Mesenchymal stem cell (in vitro differentiated cells and primary cell): ENCODE data around the gene SEC14L2.
"Not testable (repeated sequence)": the region's sequence is repeated elsewhere in the genome, so short reads cannot be mapped to it uniquely, and the experiment has no call there.

Experiments
- DNase-seq: peaks from one replicate; pipeline ENCODE4 v3.0.0-alpha.2; 2013
- H2AFZ ChIP-seq: one replicate; pipeline ENCODE4 v1.6.1; 2013; ENCODE audit warnings: low read depth, mild to moderate bottlenecking, control low read depth, inconsistent platforms, low read length, moderate library complexity
- H2AK5ac ChIP-seq: 2 replicates; pipeline ENCODE4 v1.6.1; 2013; ENCODE audit warnings: low read length, moderate library complexity, mild to moderate bottlenecking, inconsistent platforms; ENCODE audit not compliant: severe bottlenecking
- H2BK120ac ChIP-seq: one replicate; pipeline ENCODE4 v1.6.1; 2013; ENCODE audit warnings: low read depth, mild to moderate bottlenecking, inconsistent platforms, low read length, moderate library complexity
- H2BK12ac ChIP-seq, 2 experiments: one replicate each; pipeline ENCODE4 v1.6.1; 2013; ENCODE audit warnings: inconsistent platforms in 2 of 2, low read length in 2 of 2, mild to moderate bottlenecking in 2 of 2, moderate library complexity in 2 of 2, control low read depth in 1 of 2
- H2BK15ac ChIP-seq: one replicate; pipeline ENCODE4 v1.6.1; 2013; ENCODE audit warnings: mild to moderate bottlenecking, low read depth, inconsistent platforms; ENCODE audit not compliant: poor library complexity, severe bottlenecking
- H2BK5ac ChIP-seq: 2 replicates; pipeline ENCODE4 v1.6.1; 2013; ENCODE audit warnings: low read depth, mild to moderate bottlenecking, low read length, control low read depth, inconsistent platforms; ENCODE audit not compliant: poor library complexity, severe bottlenecking
- H3K14ac ChIP-seq, 2 experiments: one replicate each; pipeline ENCODE4 v1.6.1; 2013; ENCODE audit warnings: inconsistent platforms in 2 of 2, low read length in 2 of 2, control low read depth in 1 of 2, mild to moderate bottlenecking in 1 of 2, moderate library complexity in 1 of 2
- H3K18ac ChIP-seq, 2 experiments: one replicate each; pipeline ENCODE4 v1.6.1; 2013; ENCODE audit warnings: inconsistent platforms in 2 of 2, low read length in 2 of 2, control low read depth in 1 of 2, low read depth in 1 of 2, mild to moderate bottlenecking in 1 of 2
- H3K23ac ChIP-seq, 2 experiments: one replicate each; pipeline ENCODE4 v1.6.1; 2013; ENCODE audit warnings: inconsistent platforms in 2 of 2, low read length in 2 of 2, mild to moderate bottlenecking in 2 of 2, moderate library complexity in 2 of 2, control low read depth in 1 of 2
- H3K27ac ChIP-seq: 2 replicates; pipeline ENCODE4 v1.5.1; 2013; ENCODE audit warnings: mild to moderate bottlenecking, moderate library complexity, low read length, control low read depth, inconsistent platforms; ENCODE audit not compliant: poor library complexity, severe bottlenecking
- H3K27me3 ChIP-seq, 2 experiments: 2 replicates each; pipeline versions ENCODE4 v1.6.1 to v1.7.0; 2013; ENCODE audit warnings: low read length in 2 of 2, mild to moderate bottlenecking in 2 of 2, moderate library complexity in 2 of 2, control low read depth in 1 of 2, inconsistent platforms in 1 of 2; ENCODE audit not compliant: control insufficient read depth in 1 of 2, insufficient read depth in 1 of 2
- H3K36me3 ChIP-seq, 2 experiments: 2 replicates each; pipeline versions ENCODE4 v1.6.1 to v1.7.0; 2013; ENCODE audit warnings: low read length in 2 of 2, control low read depth in 1 of 2, inconsistent platforms in 1 of 2, low read depth in 1 of 2, mild to moderate bottlenecking in 1 of 2; ENCODE audit not compliant: insufficient read depth in 2 of 2, control insufficient read depth in 1 of 2
- H3K4ac ChIP-seq, 2 experiments: one replicate each; pipeline ENCODE4 v1.6.1; 2013; ENCODE audit warnings: inconsistent platforms in 2 of 2, low read length in 2 of 2, mild to moderate bottlenecking in 2 of 2, moderate library complexity in 2 of 2, control low read depth in 1 of 2, low read depth in 1 of 2
- H3K4me1 ChIP-seq: 2 replicates; pipeline ENCODE4 v1.6.1; 2013; ENCODE audit warnings: low read depth, low read length, control low read depth; ENCODE audit not compliant: control insufficient read depth, insufficient read depth
- H3K4me2 ChIP-seq: 2 replicates; pipeline ENCODE4 v1.6.1; 2013; ENCODE audit warnings: low read length, mild to moderate bottlenecking, inconsistent platforms; ENCODE audit not compliant: poor library complexity, severe bottlenecking
- H3K4me3 ChIP-seq, 2 experiments: 2 replicates each; pipeline versions ENCODE4 v1.5.1 to v1.7.0; 2013; ENCODE audit warnings: low read length in 2 of 2, mild to moderate bottlenecking in 2 of 2, control low read depth in 1 of 2, low read depth in 1 of 2; ENCODE audit not compliant: insufficient read depth in 1 of 2
- H3K79me1 ChIP-seq: replicated peaks from 2 replicates; pipeline ENCODE4 v1.6.1; 2013; ENCODE audit warnings: mild to moderate bottlenecking, control low read depth, low read length, inconsistent platforms; ENCODE audit not compliant: poor library complexity, severe bottlenecking
- H3K9ac ChIP-seq: 2 replicates; pipeline ENCODE4 v1.7.0; 2013; ENCODE audit warnings: mild to moderate bottlenecking, low read length, moderate library complexity
- H3K9me3 ChIP-seq: 2 replicates; pipeline ENCODE4 v1.7.0; 2013; ENCODE audit warnings: mild to moderate bottlenecking, low read length; ENCODE audit not compliant: control insufficient read depth
- H4K8ac ChIP-seq: one replicate; pipeline ENCODE4 v1.6.1; 2013; ENCODE audit warnings: inconsistent platforms, mild to moderate bottlenecking, low read length, moderate library complexity
- H4K91ac ChIP-seq: one replicate; pipeline ENCODE4 v1.6.1; 2013; ENCODE audit warnings: mild to moderate bottlenecking, low read length, inconsistent platforms
- WGBS: methylation state at CpG from one replicate; pipeline ENCODE4 v1.1.7; 2013; ENCODE audit warnings: mixed read lengths; 5-methylcytosine and 5-hydroxymethylcytosine counted together

Gene SEC14L2

DNA sequence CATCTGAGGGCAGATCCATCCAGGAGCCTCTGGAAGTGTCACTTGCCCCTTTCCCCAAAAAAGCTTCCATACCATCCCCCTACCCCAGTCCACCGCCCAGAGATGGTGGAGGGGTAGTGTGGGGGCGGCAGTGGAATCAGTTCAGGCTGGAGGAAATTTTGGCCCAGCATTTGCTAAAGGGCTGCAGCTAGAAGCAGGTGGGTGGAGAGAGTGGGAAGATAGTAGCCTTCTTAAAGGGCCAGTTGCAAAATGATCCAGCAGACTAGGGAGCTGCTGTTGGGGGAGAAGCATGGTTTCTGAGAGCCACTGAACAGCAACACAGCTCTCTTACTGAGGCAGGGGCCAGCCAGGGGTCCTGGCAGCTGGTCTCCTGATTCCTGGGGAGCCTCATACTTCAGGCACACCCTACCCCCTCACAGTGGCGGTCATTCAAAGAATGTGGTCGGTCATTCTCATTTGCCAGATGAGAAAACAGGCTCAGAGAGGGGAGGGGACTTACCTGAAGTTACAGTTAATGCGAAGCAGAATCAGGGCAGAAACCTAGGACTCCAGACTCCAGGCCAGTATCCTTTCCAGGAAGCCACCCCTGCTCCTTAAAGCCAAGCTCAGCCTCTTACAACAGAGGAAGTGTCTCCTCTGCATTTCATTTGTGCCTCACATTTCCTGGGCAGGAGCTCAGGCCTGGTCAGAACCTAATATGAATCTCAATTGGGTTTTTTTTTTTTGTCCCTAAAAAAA is 5.4 kb downstream of the SEC14L2 start:
- no peak overlapping the region for H3K27ac ChIP-seq
- H2BK12ac ChIP-seq, result no peak overlapping the region
- H3K4me1 ChIP-seq, result peaks cover 19% of the 10 kb centered on the region
- no peak overlapping the region for H4K91ac ChIP-seq
- WGBS, result 67% methylated on average over 4 of the region's 5 CpGs
- H4K8ac ChIP-seq, result no peak overlapping the region
- H2BK5ac ChIP-seq, result no peak overlapping the region
- H2BK120ac ChIP-seq, result no peak overlapping the region
- H3K23ac ChIP-seq, result no peak overlapping the region
- no peak overlapping the region for H3K4me3 ChIP-seq
- no peak overlapping the region for H2BK15ac ChIP-seq
- no peak overlapping the region for H3K18ac ChIP-seq
- peak overlapping the region; percentile 45 for H3K9ac ChIP-seq
- H2AFZ ChIP-seq, result no peak overlapping the region
- H2AK5ac ChIP-seq, result no peak overlapping the region
- peaks cover 18 to 25% of the 10 kb centered on the region in 2 experiments for H3K36me3 ChIP-seq
- H3K27me3 ChIP-seq, result no peaks in the 10 kb centered on the region
- H3K4ac ChIP-seq, result no peak overlapping the region
- no peak overlapping the region for H3K14ac ChIP-seq
- no peak overlapping the region for H3K4me2 ChIP-seq
- no peak for DNase-seq
- no peaks in the 10 kb centered on the region for H3K9me3 ChIP-seq
- peaks cover 39% of the 10 kb centered on the region for H3K79me1 ChIP-seq

DNA sequence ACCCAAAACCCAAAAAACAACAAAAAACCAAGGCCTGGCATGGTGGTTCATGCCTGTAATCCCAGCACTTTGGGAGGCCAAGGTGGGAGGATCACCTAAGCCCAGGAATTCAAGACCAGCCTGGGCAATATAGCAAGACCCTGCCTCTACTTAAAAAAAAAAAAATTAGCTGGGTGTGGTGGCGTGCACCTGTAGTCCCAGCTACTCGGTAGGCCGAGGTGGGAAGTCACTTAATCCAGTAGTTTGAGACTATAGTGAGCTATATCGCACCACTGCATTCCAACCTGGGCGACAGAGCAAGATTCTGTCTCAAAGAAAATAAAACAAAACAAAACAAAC is 5.9 kb downstream of the SEC14L2 start:
- 98% methylated on average over 5 of the region's 5 CpGs for WGBS
- H2AFZ ChIP-seq, H2BK15ac ChIP-seq, H4K91ac ChIP-seq, H2BK120ac ChIP-seq, H3K18ac ChIP-seq, H3K9me3 ChIP-seq, H3K27ac ChIP-seq, H3K23ac ChIP-seq, H3K9ac ChIP-seq, H2BK12ac ChIP-seq, H4K8ac ChIP-seq, H3K14ac ChIP-seq, DNase-seq, H2BK5ac ChIP-seq, H2AK5ac ChIP-seq, H3K4me3 ChIP-seq, H3K27me3 ChIP-seq, H3K4ac ChIP-seq, H3K4me2 ChIP-seq: not testable (repeated sequence)
- Histone ChIP-seq H3K79me1 (peaks cover 38% of the 10 kb centered on the region), H3K36me3 (peaks cover 23 to 28% of the 10 kb centered on the region in 2 experiments), H3K4me1 (peaks cover 15% of the 10 kb centered on the region)

DNA sequence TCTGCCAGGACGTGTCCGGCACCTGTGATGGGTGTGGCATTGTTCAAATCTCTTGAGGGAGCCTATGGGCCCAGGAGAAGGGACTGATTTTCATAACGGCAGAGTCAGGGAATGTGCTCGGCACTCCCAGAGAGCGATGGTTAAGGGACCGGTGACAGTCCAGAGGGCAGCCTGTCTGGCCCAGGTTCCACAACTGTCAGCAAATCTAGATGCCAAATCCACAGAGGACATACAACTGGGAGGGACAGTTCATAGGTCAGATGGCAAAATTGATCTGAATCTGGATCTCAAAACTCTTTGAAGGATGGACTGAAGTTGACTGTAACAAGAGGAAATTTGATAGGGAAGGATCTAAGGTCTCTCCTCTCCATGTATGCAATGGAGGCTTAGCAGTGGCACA is 7.5 kb downstream of the SEC14L2 start:
- H3K4me1 ChIP-seq, result peaks cover 5% of the 10 kb centered on the region
- H3K9ac ChIP-seq, result no peak overlapping the region
- WGBS, result 86% methylated on average over 6 of the region's 6 CpGs

DNA sequence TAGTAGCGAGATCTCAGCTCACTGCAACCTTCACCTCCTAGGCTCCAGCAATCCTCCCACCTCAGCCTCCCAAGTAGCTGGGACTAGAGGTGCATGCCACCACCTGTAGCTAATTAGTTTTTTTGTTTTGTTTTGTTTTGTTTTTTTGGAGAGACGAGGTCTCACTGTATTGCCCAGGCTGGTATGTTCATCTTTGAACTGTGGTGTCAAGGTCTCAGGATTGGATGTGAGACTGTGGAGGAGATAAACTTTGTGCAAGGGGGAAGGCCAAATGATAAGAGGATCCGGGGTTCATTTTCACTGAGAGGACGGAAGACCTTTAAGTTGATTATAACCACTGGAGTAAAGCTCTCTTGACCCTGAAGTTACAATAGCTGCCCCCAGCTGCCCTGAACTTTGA is 8.9 kb downstream of the SEC14L2 start:
- Histone ChIP-seq H3K4ac (no peak overlapping the region), H2BK15ac (no peak overlapping the region), H3K79me1 (peaks cover 21% of the 10 kb centered on the region), H3K9me3 (no peaks in the 10 kb centered on the region), H3K4me1 (peaks cover 5% of the 10 kb centered on the region), H2BK12ac (no peak overlapping the region), H3K4me3 (no peak overlapping the region), H3K18ac (no peak overlapping the region), H3K27me3 (no peaks in the 10 kb centered on the region), H3K9ac (no peak overlapping the region), H2AK5ac (no peak overlapping the region), H2BK120ac (no peak overlapping the region), H3K14ac (no peak overlapping the region), H3K36me3 (peaks cover 47 to 49% of the 10 kb centered on the region in 2 experiments), H3K27ac (no peak overlapping the region), H3K23ac (no peak overlapping the region), H2BK5ac (no peak overlapping the region), H4K91ac (no peak overlapping the region), H4K8ac (no peak overlapping the region), H2AFZ (no peak overlapping the region), H3K4me2 (no peak overlapping the region)
- WGBS, result 88% methylated on average over 3 of the region's 4 CpGs
- DNase-seq, result no peak

More for the DNA sequence above, 7.5 kb downstream of the SEC14L2 start:
- Histone ChIP-seq H2BK120ac (no peak overlapping the region), H3K9me3 (no peaks in the 10 kb centered on the region), H3K79me1 (peaks cover 29% of the 10 kb centered on the region), H4K8ac (no peak overlapping the region), H3K23ac (no peak overlapping the region), H3K4me3 (no peak overlapping the region), H2AK5ac (no peak overlapping the region), H2AFZ (no peak overlapping the region), H2BK12ac (no peak overlapping the region), H3K4ac (no peak overlapping the region), H3K4me2 (no peak overlapping the region), H3K14ac (no peak overlapping the region), H2BK15ac (no peak overlapping the region), H2BK5ac (no peak overlapping the region), H3K27me3 (no peaks in the 10 kb centered on the region), H3K18ac (no peak overlapping the region), H3K27ac (no peak overlapping the region), H4K91ac (no peak overlapping the region), H3K36me3 (peaks cover 35 to 39% of the 10 kb centered on the region in 2 experiments)
- no peak for DNase-seq
